ENCODE data around the gene CENPN. TPM values are rescaled to one million over a fixed set of nuclear protein-coding genes. Genes with fewer than 3 reads are reported as not detected.

Gene CENPN
- total and polyA plus RNA-seq, 2 of the 13 experiments (the other 11 are each of a cell fraction or from before 2014, with no cell fraction given): 29.7 to 129 TPM

DNA sequence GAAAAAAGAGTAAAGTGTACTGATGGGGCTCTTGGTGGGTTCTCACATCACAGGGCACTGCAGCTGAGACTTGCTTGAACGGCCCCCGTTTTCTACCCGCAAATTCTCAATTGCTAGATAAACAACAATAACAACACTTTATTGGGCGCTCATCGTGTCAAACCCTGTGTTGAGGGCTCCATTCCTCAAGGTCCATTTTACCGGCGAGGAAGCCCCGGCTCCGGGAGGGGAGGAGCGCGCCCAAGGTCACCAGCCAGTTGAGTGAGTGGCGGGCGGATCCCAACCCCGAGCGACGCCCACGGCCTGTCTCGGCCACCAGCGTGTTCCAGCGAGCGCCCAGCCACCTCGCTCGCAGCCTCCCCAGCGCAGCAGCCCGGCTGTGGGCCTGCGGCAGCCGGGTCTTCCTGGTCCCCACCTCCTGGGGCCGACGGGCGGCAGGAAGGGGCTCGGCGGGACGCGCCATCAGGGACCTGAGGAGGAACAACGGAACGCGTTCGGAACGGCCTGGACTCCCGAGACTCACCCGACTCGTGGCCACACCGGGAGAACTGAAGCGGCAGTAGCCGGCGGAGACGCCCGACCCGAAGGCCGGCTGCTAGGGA, 702 bp upstream of the CENPN start (continued):
- TF ChIP-seq, protein P1, sequence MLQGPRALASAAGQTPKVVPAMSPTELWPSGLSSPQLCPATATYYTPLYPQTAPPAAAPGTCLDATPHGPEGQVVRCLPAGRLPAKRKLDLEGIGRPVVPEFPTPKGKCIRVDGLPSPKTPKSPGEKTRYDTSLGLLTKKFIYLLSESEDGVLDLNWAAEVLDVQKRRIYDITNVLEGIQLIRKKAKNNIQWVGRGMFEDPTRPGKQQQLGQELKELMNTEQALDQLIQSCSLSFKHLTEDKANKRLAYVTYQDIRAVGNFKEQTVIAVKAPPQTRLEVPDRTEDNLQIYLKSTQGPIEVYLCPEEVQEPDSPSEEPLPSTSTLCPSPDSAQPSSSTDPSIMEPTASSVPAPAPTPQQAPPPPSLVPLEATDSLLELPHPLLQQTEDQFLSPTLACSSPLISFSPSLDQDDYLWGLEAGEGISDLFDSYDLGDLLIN (CRISPR knock-in tag; IDR thresholded peaks at IDR 0.05; ENCODE audit: borderline replicate concordance): peak; percentile 24; the same call in 1 of the 2 replicates
- no peak for TF ChIP-seq MAFF (IDR thresholded peaks at IDR 0.05; ENCODE audit: low read depth, low read length)
- TF ChIP-seq ZNF775 (CRISPR knock-in tag; IDR thresholded peaks at IDR 0.05; ENCODE audit: borderline replicate concordance): no peak
- TF ChIP-seq ZNF761 (CRISPR knock-in tag; conservative IDR thresholded peaks at IDR 0.05): no peak
- no peak for TF ChIP-seq ZNF143 (CRISPR knock-in tag; IDR thresholded peaks at IDR 0.05)
- TF ChIP-seq ZSCAN29 (CRISPR knock-in tag; conservative IDR thresholded peaks at IDR 0.05): no peak
- TF ChIP-seq TCF12 (IDR thresholded peaks at IDR 0.05): no peak
- no peak for TF ChIP-seq TCF12 (CRISPR knock-in tag; IDR thresholded peaks at IDR 0.05)
- no peak for TF ChIP-seq SYNCRIP (IDR thresholded peaks at IDR 0.05; ENCODE audit: insufficient read depth, low read depth, low read length)
- TF ChIP-seq ARNT (IDR thresholded peaks at IDR 0.05): no peak
- TF ChIP-seq PRPF4 (IDR thresholded peaks at IDR 0.05; ENCODE audit: low read depth, low read length, poor library complexity, severe bottlenecking): no peak
- TF ChIP-seq, protein P2, sequence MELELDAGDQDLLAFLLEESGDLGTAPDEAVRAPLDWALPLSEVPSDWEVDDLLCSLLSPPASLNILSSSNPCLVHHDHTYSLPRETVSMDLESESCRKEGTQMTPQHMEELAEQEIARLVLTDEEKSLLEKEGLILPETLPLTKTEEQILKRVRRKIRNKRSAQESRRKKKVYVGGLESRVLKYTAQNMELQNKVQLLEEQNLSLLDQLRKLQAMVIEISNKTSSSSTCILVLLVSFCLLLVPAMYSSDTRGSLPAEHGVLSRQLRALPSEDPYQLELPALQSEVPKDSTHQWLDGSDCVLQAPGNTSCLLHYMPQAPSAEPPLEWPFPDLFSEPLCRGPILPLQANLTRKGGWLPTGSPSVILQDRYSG (CRISPR knock-in tag; IDR thresholded peaks at IDR 0.05): no peak
- TF ChIP-seq ZNF3 (CRISPR knock-in tag; IDR thresholded peaks at IDR 0.05): 0 out of 2 replicates have a peak, but pooled peaks have one; percentile 15
- no peak; the same call in 1 of the 2 replicates for TF ChIP-seq MAF1 (CRISPR knock-in tag; IDR thresholded peaks at IDR 0.05; ENCODE audit: borderline replicate concordance)
- TF ChIP-seq, protein P3, sequence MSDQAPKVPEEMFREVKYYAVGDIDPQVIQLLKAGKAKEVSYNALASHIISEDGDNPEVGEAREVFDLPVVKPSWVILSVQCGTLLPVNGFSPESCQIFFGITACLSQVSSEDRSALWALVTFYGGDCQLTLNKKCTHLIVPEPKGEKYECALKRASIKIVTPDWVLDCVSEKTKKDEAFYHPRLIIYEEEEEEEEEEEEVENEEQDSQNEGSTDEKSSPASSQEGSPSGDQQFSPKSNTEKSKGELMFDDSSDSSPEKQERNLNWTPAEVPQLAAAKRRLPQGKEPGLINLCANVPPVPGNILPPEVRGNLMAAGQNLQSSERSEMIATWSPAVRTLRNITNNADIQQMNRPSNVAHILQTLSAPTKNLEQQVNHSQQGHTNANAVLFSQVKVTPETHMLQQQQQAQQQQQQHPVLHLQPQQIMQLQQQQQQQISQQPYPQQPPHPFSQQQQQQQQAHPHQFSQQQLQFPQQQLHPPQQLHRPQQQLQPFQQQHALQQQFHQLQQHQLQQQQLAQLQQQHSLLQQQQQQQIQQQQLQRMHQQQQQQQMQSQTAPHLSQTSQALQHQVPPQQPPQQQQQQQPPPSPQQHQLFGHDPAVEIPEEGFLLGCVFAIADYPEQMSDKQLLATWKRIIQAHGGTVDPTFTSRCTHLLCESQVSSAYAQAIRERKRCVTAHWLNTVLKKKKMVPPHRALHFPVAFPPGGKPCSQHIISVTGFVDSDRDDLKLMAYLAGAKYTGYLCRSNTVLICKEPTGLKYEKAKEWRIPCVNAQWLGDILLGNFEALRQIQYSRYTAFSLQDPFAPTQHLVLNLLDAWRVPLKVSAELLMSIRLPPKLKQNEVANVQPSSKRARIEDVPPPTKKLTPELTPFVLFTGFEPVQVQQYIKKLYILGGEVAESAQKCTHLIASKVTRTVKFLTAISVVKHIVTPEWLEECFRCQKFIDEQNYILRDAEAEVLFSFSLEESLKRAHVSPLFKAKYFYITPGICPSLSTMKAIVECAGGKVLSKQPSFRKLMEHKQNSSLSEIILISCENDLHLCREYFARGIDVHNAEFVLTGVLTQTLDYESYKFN (CRISPR knock-in tag; conservative IDR thresholded peaks at IDR 0.05): no peak
- no peak for TF ChIP-seq NPAS2 (CRISPR knock-in tag; IDR thresholded peaks at IDR 0.05; ENCODE audit: borderline replicate concordance)
- no peak; the same call in 1 of the 2 replicates for TF ChIP-seq ZNF83 (CRISPR knock-in tag; IDR thresholded peaks at IDR 0.05; ENCODE audit: borderline replicate concordance)
- TF ChIP-seq, protein P4, sequence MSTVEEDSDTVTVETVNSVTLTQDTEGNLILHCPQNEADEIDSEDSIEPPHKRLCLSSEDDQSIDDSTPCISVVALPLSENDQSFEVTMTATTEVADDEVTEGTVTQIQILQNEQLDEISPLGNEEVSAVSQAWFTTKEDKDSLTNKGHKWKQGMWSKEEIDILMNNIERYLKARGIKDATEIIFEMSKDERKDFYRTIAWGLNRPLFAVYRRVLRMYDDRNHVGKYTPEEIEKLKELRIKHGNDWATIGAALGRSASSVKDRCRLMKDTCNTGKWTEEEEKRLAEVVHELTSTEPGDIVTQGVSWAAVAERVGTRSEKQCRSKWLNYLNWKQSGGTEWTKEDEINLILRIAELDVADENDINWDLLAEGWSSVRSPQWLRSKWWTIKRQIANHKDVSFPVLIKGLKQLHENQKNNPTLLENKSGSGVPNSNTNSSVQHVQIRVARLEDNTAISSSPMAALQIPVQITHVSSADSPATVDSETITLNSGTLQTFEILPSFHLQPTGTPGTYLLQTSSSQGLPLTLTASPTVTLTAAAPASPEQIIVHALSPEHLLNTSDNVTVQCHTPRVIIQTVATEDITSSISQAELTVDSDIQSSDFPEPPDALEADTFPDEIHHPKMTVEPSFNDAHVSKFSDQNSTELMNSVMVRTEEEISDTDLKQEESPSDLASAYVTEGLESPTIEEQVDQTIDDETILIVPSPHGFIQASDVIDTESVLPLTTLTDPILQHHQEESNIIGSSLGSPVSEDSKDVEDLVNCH (CRISPR knock-in tag; IDR thresholded peaks at IDR 0.05): no peak
- peak; percentile 87 for TF ChIP-seq ZFYVE20 (CRISPR knock-in tag; IDR thresholded peaks at IDR 0.05; ENCODE audit: borderline replicate concordance, low read depth)
- TF ChIP-seq SIN3B (IDR thresholded peaks at IDR 0.05; ENCODE audit: low read length): no peak
- no peak; the same call in 1 of the 2 replicates for TF ChIP-seq ERF (CRISPR knock-in tag; IDR thresholded peaks at IDR 0.05)
- no peak; the same call in none of the 2 replicates for TF ChIP-seq HMG20A (CRISPR knock-in tag; IDR thresholded peaks at IDR 0.05; ENCODE audit: borderline replicate concordance)
- TF ChIP-seq ZNF136 (CRISPR knock-in tag; IDR thresholded peaks at IDR 0.05; ENCODE audit: low read depth): no peak
- TF ChIP-seq ZNF780A (CRISPR knock-in tag; IDR thresholded peaks at IDR 0.05): peak; percentile 64; the same call in 1 of the 2 replicates

Measured in HepG2 (cell line).